Activated CD8-positive, alpha-beta memory T cell treated with anti-CD3 and anti-CD28 coated beads for 4 hours (primary cell): ENCODE data around the gene LTC4S.
"Not testable (repeated sequence)": the region's sequence is repeated elsewhere in the genome, so short reads cannot be mapped to it uniquely, and the experiment has no call there.

ENCODE experiments used
- DNase-seq, 2 donors: peaks; one replicate each; pipeline ENCODE4 v3.0.0-alpha.2; 2020; ENCODE audit warnings: low read depth in 2 of 2

LTC4S gene

DNA sequence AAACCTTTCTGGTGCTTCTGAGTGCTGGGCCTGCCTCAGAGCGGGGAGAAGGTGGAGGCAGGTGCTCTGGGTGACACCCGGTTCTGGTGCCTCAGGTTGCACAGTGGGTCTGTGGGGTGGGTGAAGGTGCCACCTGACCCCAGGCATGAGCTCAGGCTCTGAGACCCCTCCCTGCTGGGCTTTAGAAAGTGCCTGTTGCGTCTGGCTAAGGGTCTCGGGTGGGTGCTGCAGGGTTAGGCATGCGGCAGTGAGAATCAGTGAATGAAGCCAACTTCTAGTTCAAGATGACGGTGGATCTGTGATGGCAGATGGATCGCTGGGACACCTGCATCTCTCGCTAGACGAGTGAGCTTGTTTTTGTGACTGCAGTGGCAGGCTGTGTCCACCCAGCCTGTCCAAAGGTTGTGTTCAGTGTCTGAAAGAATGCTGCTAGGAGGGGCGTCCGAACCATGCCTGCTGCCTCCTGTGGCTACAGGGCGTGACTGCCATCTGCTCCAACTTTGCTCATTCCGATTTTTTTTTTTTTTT, 31.9 kb downstream of the LTC4S start:
- no peak for DNase-seq

GRCh38 chr5:179827680-179828079, 33.9 kb downstream of the LTC4S start:
- peak in 1 of 2 donors; percentile 44 for DNase-seq

DNA sequence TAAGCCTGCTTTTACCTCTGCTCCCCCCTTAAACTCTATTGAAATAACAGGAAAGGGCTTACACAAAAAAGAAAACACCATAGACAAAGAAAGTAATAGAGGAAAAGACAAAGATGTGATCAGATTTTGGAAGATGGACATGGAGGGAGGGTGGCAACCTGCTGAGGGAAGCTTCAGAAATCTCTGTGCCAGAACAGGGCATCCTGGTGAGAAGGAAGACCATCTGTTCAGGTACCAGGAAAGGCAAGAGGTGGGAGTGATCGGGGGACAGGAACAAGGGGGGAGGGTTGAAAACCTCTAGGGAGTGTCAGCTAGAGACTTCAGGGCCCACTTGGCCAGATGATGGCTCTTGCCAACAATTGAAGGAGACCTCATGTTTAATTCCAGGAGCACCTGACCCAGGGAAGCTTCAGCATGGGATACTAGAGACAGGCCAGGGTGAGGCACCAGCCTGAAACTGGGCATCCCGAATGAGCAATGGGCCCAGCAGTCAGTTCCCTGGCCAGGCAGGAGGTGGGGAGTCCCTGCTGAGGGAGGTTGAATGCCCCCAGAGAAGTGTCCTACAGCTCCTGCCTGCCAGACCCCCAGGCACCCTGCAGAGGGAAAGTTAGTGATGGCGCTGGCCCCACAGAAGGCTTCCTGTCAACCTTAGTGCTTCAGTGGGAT, 35.1 kb downstream of the LTC4S start:
- DNase-seq: no peak

GRCh38 chr5:179829732-179830435, 36.1 kb downstream of the LTC4S start:
- DNase-seq: no peak

GRCh38 chr5:179830818-179831468, 37.2 kb downstream of the LTC4S start:
- no peak for DNase-seq

DNA sequence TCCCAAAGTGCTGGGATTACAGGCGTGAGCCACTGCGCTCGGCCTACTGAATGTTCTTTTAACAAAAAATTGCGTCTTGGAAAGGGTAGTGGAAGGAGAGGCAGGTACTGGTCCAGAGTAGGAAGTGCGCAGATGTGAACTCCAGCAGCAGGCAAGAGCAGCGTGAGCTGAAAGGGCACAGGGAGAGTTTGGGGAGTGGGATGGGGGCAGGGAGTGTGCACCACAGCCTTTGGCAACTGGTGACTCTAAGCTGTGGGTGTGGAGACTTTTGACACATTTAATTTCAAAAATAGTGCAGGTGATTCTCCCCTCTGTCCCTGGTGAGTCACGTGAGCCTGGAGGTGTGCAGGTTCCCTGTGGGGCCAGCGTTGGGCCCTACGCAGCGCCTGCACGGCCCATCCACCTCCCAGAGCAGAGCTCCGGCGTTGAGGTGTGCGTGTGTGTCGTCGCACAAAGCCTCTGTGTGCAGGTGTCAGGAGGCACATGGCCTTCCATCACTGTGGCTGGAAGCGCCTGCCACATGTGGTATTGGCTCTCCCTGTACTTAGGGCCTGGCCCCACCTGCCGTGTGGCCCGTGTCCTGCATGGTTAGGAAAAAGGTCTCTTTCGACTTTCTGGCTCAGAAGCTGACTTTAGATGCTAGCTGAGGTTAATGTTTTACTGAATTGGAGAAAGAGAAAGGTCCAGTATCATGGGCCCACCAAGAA, 38.4 kb downstream of the LTC4S start:
- DNase-seq: no peak

DNA sequence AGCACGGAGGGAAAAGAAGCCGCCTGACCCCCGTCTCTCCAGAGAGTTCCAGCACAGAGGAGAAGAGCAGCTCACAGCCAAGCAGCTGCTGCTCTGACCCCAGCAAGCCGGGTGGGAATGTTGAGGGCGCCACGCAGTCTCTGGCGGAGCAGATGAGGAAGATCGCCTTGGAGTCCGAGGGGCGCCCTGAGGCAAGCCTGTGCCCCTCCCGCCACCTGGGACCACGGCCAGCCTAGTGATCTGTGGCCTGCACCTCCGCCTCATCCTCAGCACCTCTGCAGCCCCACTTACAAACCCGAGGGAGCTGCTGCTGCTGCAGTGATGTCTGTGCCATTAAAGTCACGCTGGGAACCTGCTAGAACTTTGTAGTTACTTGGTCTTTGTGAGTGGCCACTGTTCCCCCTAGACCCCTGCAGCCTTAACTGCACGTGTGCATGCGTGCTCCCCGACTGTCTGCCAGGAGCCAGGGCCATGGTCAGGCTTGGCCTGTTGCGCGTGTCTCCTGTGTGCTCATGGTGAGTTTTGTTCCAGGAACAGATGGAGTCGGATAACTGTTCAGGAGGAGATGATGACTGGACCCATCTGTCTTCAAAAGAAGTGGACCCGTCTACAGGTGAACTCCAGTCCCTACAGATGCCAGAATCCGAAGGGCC, 39.4 kb downstream of the LTC4S start:
- no peak for DNase-seq

- no peak for DNase-seq
These were observed 39.9 kb downstream of the LTC4S start for GRCh38 chr5:179833709-179834070.

- no peak for DNase-seq
These were observed 40.3 kb downstream of the LTC4S start for GRCh38 chr5:179834120-179834519.

- not testable (repeated sequence) for DNase-seq
These were observed 41.1 kb downstream of the LTC4S start for GRCh38 chr5:179834871-179835270.

- DNase-seq: peak; percentile 26 to 37
These were observed 42.6 kb downstream of the LTC4S start for GRCh38 chr5:179836225-179837019.

DNA sequence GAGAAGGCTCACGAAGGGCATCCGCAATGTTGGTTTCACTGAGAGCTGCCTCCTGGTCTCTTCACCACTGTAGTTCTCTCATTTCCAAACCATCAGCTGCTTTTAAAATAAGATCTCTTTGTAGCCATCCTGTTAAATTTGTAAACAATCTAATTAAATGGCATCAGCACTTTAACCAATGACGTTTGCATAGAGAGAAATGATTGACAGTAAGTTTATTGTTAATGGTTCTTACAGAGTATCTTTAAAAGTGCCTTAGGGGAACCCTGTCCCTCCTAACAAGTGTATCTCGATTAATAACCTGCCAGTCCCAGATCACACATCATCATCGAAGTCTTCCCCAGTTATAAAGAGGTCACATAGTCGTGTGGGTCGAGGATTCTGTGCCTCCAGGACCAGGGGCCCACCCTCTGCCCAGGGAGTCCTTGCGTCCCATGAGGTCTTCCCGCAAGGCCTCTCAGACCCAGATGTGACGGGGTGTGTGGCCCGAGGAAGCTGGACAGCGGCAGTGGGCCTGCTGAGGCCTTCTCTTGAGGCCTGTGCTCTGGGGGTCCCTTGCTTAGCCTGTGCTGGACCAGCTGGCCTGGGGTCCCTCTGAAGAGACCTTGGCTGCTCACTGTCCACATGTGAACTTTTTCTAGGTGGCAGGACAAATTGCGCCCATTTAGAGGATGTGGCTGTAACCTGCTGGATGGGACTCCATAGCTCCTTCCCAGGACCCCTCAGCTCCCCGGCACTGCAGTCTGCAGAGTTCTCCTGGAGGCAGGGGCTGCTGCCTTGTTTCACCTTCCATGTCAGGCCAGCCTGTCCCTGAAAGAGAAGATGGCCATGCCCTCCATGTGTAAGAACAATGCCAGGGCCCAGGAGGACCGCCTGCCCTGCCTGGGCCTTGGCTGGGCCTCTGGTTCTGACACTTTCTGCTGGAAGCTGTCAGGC, 43.6 kb downstream of the LTC4S start:
- no peak for DNase-seq

- DNase-seq: no peak
These were observed 45.8 kb downstream of the LTC4S start for GRCh38 chr5:179839328-179840256.

- DNase-seq: no peak
These were observed 46.5 kb downstream of the LTC4S start for GRCh38 chr5:179840321-179840720.

DNA sequence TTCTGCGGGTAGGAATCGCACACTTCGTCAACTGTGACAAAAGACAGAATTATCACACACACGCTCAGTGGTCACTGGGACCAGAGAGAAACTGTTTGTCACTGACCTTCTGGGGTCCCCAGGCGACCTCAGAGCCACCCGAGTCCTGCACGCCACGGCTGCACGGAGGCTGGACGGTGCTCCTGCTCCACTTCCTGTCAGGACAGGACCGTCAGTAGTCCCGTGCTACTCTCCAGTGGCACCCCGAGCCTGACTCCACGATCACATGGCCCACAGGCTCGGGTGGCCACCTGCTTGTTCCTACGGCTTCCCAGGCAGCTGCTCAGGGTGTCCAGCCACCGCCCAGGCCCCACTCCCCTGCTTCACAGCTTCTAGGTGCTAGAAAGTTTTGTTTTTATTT, 47.0 kb downstream of the LTC4S start:
- no peak for DNase-seq

DNA sequence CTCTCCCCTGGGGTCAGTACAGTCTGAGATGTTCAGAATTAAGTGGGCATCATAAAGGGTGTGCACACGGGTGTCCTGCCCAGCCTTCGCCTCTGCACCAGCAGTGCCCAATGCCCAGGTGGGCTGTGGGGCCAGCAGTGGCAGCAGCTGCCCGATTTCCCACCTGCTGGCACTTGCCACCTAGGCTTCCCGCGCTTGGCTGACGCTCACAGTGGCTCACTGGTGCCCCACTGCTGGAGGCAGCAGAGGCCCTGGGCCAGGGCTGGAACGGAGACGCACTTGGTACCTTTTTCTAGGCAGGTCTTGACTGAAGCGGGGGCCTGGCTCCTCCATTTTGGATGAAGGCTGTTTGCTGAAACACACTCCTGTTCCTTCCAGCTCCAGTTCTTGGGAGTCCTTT, 47.8 kb downstream of the LTC4S start:
- no peak for DNase-seq
